Subcutaneous preadipocyte (primary cell): ENCODE measurements around the gene ANKRD61. TPM values are rescaled to one million over a fixed set of nuclear protein-coding genes. Genes with fewer than 3 reads are reported as not detected.

ENCODE experiments used
- small RNA-seq: library from RNA; depleted of rRNA; stranded (forward); fragments of <200 nt; gene quantifications from one replicate; pipeline ENCODE3, GENCODE V24; 2012
- total RNA-seq: library from RNA; depleted of rRNA; stranded (reverse); fragments of >200 nt; gene quantifications from 2 replicates; pipeline ENCODE4 v1.2.3, GENCODE V29; 2012

Gene ANKRD61
- total RNA-seq, result not detected in 2 replicates

DNA sequence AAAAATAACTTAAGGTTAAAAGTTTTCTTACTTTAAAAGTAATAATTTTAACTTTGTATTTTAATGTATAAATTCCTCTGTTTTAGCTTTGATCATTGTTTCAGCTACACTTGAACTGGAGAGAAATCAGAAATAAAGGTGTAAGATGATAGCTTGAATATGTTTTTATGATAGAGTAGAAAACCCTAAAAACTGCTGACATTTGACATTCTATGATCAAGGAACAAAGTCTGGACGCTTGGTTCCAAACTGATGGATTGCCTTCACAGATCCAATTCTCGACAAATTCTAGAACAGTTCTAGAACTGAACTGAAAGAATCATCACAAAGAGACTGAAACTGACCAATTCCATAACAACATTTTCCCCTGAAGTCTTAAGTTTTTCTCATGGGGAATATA, at the start of gene ANKRD61:
ANKRD61 (plus strand) TSS at position 389 of the 400 bp plus-strand sequence; CDS start at position 389, 0 bp downstream.

DNA sequence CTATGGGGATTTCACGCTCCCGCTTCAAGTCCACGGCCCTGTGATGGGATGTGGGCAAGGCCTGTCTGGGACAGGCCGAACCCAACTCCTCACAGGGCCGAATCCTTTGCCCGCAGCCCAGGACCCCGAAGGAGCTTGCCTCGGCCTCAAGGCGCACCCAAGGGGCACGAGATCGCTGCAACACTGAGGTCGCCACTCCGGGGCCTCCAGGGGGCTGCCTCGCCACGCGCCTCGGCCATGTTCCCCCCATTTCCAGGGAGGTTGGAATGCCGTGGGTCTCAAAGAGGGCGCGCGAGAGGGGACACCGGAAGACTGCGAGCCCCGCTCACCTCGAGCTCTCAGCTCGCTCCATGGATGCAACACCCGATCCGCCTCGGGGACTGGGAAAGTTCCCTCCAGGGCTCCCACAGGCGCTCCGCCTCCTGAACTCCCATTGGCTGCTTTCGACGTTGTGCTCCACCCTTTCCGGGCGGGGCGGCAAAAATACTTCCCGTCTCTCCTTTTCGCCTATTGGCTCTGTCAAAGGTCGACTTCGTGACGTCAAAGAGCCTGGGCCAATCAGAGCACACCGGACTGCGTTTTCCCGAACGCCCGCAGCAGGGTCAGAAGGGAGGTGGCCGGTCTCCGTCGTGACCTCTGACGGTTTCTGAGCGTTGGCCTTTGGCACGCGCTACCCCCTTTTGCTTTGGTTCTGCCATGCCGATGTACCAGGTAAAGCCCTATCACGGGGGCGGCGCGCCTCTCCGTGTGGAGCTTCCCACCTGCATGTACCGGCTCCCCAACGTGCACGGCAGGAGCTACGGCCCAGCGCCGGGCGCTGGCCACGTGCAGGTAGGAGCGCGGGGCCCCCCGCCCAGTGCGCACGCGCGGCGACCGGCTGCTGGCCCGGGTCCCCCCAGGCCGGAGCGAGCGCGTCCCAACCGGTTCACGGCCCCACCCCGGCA, 22.2 kb upstream of the ANKRD61 start, which contains the start of the genes AIMP2 and PMS2:
AIMP2 (plus strand) TSS at position 605 of the 944 bp plus-strand sequence; CDS start at position 697, 92 bp downstream.
PMS2 (minus strand) TSS at position 382 of the 944 bp plus-strand sequence; CDS start at position 352, 30 bp downstream.

Small RNAs within 50 kb of the gene (small RNA-seq; reads per million reads assigned to genes)
- gene RF00019 (not detected), gene RNU6-218P (not detected), gene SNORA80D (14.6 reads per million, percentile 96 among the genes with 10 or more reads in this experiment)

Other genes starting within 250 kb of the ANKRD61 start
- 27.2 and 37.5 TPM in 2 replicates for gene RNF216, start 249.7 kb upstream of the ANKRD61 start, total RNA-seq
- gene OCM, start 150.6 kb upstream of the ANKRD61 start, total RNA-seq, result not detected in 2 replicates
- gene CCZ1, start 132.6 kb upstream of the ANKRD61 start, total RNA-seq, result 36.0 and 46.7 TPM in 2 replicates
- under 0.01 and 0.20 TPM in 2 replicates for gene RSPH10B, start 60.7 kb upstream of the ANKRD61 start, total RNA-seq
- gene PMS2, start 22.3 kb upstream of the ANKRD61 start, total RNA-seq, result 18.0 and 18.4 TPM in 2 replicates
- gene AIMP2, start 22.1 kb upstream of the ANKRD61 start, total RNA-seq, result 59.4 and 78.6 TPM in 2 replicates
- gene EIF2AK1, start 27.8 kb downstream of the ANKRD61 start, total RNA-seq, result 37.8 and 61.4 TPM in 2 replicates
- 5.5 and 7.6 TPM in 2 replicates for gene USP42, start 73.6 kb downstream of the ANKRD61 start, total RNA-seq
- 38.2 and 52.0 TPM in 2 replicates for gene CYTH3, start 241.2 kb downstream of the ANKRD61 start, total RNA-seq